H7 (cell line): ENCODE data around the gene VEGFD. TPM values are rescaled to one million over a fixed set of nuclear protein-coding genes. Genes with fewer than 3 reads are reported as not detected.
"Not testable (repeated sequence)": the region's sequence is repeated elsewhere in the genome, so short reads cannot be mapped to it uniquely, and the experiment has no call there.

Experiments used
- DNase-seq: peaks from one replicate; pipeline ENCODE4 v3.0.0; 2012
- H3K27me3 ChIP-seq: 2 replicates; pipeline ENCODE4 v1.6.0; 2011; ENCODE audit warnings: mild to moderate bottlenecking, low read length; ENCODE audit not compliant: control insufficient read depth, insufficient read depth
- H3K36me3 ChIP-seq: replicated peaks from 2 replicates; pipeline ENCODE4 v1.5.1; 2011; ENCODE audit warnings: low read length; ENCODE audit not compliant: control insufficient read depth, insufficient read depth
- H3K4me3 ChIP-seq: 2 replicates; pipeline ENCODE4 v1.5.1; 2011; ENCODE audit warnings: low read depth, mild to moderate bottlenecking, control low read depth, low read length, moderate library complexity; ENCODE audit not compliant: insufficient read depth
- total RNA-seq: library from RNA; depleted of rRNA; stranded (reverse); fragments of >200 nt; shearing (Covaris generic); gene quantifications from 2 replicates; pipeline ENCODE4 v1.2.3, GENCODE V29; 2014; rRNA removed

VEGFD gene
- total RNA-seq, 1 experiment from 2014 or later = 0.80 TPM

GRCh38 chrX:15305899-15306298, 78.3 kb downstream of the VEGFD start:
- not testable (repeated sequence) for H3K36me3 ChIP-seq, DNase-seq, H3K27me3 ChIP-seq, H3K4me3 ChIP-seq

GRCh38 chrX:15301924-15302323, 82.3 kb downstream of the VEGFD start:
- no peak for DNase-seq
- H3K4me3 ChIP-seq = no peak overlapping the region
- no peaks in the 10 kb centered on the region for H3K27me3 ChIP-seq
- H3K36me3 ChIP-seq = no peaks in the 10 kb centered on the region

GRCh38 chrX:15299941-15300851, 84.0 kb downstream of the VEGFD start:
- Histone ChIP-seq H3K4me3 (no peak overlapping the region), H3K27me3 (no peaks in the 10 kb centered on the region), H3K36me3 (no peaks in the 10 kb centered on the region)
- peak; percentile 50 for DNase-seq

- DNase-seq = no peak
- no peaks in the 10 kb centered on the region for H3K36me3 ChIP-seq
- no peaks in the 10 kb centered on the region for H3K27me3 ChIP-seq
- H3K4me3 ChIP-seq = no peak overlapping the region
These were observed 85.4 kb downstream of the VEGFD start for GRCh38 chrX:15298780-15299179.

GRCh38 chrX:15298201-15298600, 86.0 kb downstream of the VEGFD start:
- no peaks in the 10 kb centered on the region for H3K27me3 ChIP-seq
- H3K4me3 ChIP-seq = no peak overlapping the region
- no peak for DNase-seq
- H3K36me3 ChIP-seq = no peaks in the 10 kb centered on the region

Other genes starting within 250 kb of the VEGFD start
- 2.7 and 2.9 TPM in 2 replicates for gene ASB9, start 114.3 kb downstream of the VEGFD start, total RNA-seq
- gene ASB11, start 68.8 kb downstream of the VEGFD start, total RNA-seq = not detected in 2 replicates
- 8.2 and 8.8 TPM in 2 replicates for gene PIGA, start 48.9 kb downstream of the VEGFD start, total RNA-seq
- 55.5 and 56.9 TPM in 2 replicates for gene PIR, start 108.9 kb upstream of the VEGFD start, total RNA-seq
- gene BMX, start 116.4 kb upstream of the VEGFD start, total RNA-seq = not detected in 2 replicates
- 0.44 and 0.45 TPM in 2 replicates for gene ACE2, start 216.5 kb upstream of the VEGFD start, total RNA-seq